Pancreas (tissue), 10 donors: ENCODE results near the gene SYMPK. TPM values are rescaled to one million over a fixed set of nuclear protein-coding genes. Genes with fewer than 3 reads are reported as not detected.

Experiments used
- ATAC-seq, 4 donors: fragments of 200-7000 bp; cut with Tn5 transposase; one replicate each; pipeline versions ENCODE4 v1.8.0 to v1.9.1; 2020; ENCODE audit warnings: mild to moderate bottlenecking in 4 of 4, moderate library complexity in 4 of 4
- DNase-seq, 6 donors: peaks; one replicate each; pipeline ENCODE4 v3.0.0-alpha.2; 2020
- FAIRE-seq: peaks from 2 replicates; lab custom pipeline; 2012; peaks lifted over from hg19 to GRCh38; lab: Jason Lieb, UNC
- H3K27ac ChIP-seq, 4 donors: fragments of 200-600 bp; sonication (generic); 1 replicate in 3 of 4; 2 replicates in 1 of 4; pipeline versions ENCODE4 v1.5.0 to v1.8.0; 2020
- H3K27me3 ChIP-seq, 4 donors: fragments of 200-600 bp; one replicate each; pipeline ENCODE4 v1.8.0; 2021
- H3K36me3 ChIP-seq, 3 donors: fragments of 200-600 bp; sonication (generic) in 1 of 3; one replicate each; pipeline versions ENCODE4 v1.5.0 to v1.8.0; 2020 to 2021
- H3K4me1 ChIP-seq, 3 donors: fragments of 200-600 bp; one replicate each; pipeline ENCODE4 v1.8.0; 2021
- H3K4me3 ChIP-seq, 4 donors: fragments of 200-600 bp; sonication (generic) in 2 of 4; one replicate each; pipeline versions ENCODE4 v1.5.0 to v1.8.0; 2020 to 2021
- H3K9me3 ChIP-seq, 4 donors: fragments of 200-600 bp; one replicate each; pipeline ENCODE4 v1.8.0; 2021
- WGBS, 2 donors: extraction: QIAGEN DNeasy Blood & Tissue Kit; methylation state at CpG; one replicate each; pipeline ENCODE4 v1.1.7; 2013; 5-methylcytosine and 5-hydroxymethylcytosine counted together
- intact Hi-C, 3 donors: fragments of 100-400 bp; cut with DNase I; formaldehyde crosslinking; loops; one replicate each; pipeline versions ENCODE4 v1.11.1 to v1.14.2; 2022
- polyA plus RNA-seq, 2 donors: library from polyadenylated mRNA; stranded (reverse); fragments of 200-250 nt; gene quantifications; one replicate each; pipeline ENCODE4 v1.2.3, GENCODE V29; 2013
- total RNA-seq, 6 donors: library from RNA; stranded (reverse); fragmentation: NEBNext Ultra II Directional in 4 of 6; extraction: Animal tissue kit (Norgen Biotek cat#: 25700) in 4 of 6; gene quantifications; one replicate each; pipeline versions ENCODE4 v1.2.1 to v1.2.4, GENCODE V29; 2021 to 2023
- TF ChIP-seq, protein P1 (sequence below), 4 donors: fragments of 200-600 bp; sonication (generic) in 3 of 4; IDR thresholded peaks; one replicate each; pipeline versions ENCODE4 v1.5.0 to v1.8.0; 2021; ENCODE audit warnings: antibody characterized with exemption in 4 of 4
- donor health status: healthy with polysubstance abuse.
- donor health status: DM: no; HTN: no; CAD: no; lungs with moderate emphysema.
- donor health status: DM: no; HTN: no; CAD: no.
- donor health status: control.
- donor health status: control.
- donor health status: Bipolar disorder and iron deficiency.
- donor health status: DM: yes; HTN: yes; CAD: no.
- donor health status: DM: no; HTN: no; CAD: no.
- donor health status: DM: no; HTN: no; CAD: no.
- donor health status: DM: yes; HTN: yes; CAD: no.

The SYMPK gene
- total and polyA plus RNA-seq, 8 donors, result 25.7 to 142 (median 29.2) TPM

DNA sequence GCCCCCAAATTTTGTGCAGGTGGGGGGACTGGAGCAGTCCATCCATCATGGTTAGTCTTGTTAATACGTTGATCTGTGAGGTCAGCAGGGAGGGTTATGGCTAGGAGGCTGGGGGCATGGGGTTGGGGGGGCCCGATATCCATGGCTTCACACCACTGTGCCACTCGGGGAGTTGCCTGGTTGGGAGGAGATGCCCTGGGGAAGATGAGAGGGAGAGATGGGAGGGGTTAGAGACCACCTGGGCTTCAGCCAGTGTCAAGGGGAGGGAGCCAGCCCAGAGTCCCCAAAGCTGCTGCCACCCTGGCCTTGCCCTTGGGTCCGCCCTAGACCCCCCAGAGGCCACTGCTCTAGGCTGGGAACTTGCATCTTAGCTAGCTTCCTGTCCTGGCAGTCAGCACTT, 78.9 kb downstream of the SYMPK start:
- Histone ChIP-seq H3K27ac (no peak overlapping the region), H3K27me3 (no peaks in the 10 kb centered on the region), H3K36me3 (peaks cover 0 to 13% (median 4%) of the 10 kb centered on the region in 3 donors), H3K9me3 (no peaks in the 10 kb centered on the region), H3K4me3 (no peak overlapping the region), H3K4me1 (peaks cover 0 to 11% (median 0%) of the 10 kb centered on the region in 3 donors)
- ATAC-seq (no peak), FAIRE-seq (no peak), DNase-seq (no peak)
- WGBS, 2 donors, result 84 to 89% methylated on average over 4 of the region's 4 CpGs
- intact Hi-C loops, result no loop called here
- TF ChIP-seq, protein P1, sequence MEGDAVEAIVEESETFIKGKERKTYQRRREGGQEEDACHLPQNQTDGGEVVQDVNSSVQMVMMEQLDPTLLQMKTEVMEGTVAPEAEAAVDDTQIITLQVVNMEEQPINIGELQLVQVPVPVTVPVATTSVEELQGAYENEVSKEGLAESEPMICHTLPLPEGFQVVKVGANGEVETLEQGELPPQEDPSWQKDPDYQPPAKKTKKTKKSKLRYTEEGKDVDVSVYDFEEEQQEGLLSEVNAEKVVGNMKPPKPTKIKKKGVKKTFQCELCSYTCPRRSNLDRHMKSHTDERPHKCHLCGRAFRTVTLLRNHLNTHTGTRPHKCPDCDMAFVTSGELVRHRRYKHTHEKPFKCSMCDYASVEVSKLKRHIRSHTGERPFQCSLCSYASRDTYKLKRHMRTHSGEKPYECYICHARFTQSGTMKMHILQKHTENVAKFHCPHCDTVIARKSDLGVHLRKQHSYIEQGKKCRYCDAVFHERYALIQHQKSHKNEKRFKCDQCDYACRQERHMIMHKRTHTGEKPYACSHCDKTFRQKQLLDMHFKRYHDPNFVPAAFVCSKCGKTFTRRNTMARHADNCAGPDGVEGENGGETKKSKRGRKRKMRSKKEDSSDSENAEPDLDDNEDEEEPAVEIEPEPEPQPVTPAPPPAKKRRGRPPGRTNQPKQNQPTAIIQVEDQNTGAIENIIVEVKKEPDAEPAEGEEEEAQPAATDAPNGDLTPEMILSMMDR (IDR thresholded peaks at IDR 0.05), result no peak

DNA sequence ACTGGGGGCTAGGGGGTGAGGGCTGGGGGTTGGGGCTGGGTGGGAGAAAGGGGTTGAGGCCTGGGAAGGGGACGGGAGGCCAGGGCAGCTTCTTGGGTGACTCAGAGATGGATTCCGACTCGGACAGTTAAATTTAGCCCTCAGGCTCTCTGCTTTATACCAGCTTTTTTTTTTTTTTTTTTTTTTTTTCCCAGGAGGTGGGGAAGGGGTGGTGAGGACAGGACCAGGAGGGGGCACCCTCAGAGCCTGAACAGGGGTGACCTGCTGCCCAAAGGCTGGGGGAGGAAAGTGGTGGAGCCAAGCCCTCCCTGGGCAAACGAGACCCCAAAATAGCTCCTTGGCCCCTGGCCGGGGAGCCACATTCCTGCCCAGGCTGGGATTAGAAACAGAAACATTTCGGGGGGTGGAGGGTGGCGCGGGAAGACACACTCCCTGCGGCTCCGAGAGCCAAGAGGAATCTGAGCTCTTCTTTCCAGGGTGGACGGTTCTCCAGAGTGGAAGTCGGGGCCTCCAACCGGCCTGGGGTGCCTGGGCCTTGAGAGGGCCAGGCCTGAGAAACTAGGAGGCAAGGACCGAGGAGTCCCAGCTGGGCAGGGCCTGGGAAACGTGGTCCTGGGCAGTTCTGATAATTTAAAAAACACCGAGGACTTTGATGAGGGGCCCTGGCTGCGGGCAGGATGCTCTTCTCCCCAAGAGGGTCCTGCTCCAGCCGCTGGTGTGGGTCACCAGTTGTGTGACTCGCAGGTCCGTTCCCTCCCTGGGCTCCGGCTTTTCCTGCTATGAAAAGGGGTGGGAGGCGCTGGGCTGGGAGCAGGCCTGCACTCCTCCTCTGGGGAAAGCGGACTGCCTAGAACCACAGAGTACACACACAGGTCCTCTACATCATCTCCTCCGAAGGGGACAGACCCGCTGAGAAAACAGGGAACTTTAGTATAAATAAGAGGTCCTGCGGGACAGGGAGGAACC, 79.8 kb downstream of the SYMPK start:
- H3K27ac ChIP-seq, result peak overlapping the region in 1 of 4 donors; percentile 15
- H3K36me3 ChIP-seq, result peaks cover 0 to 18% (median 2%) of the 10 kb centered on the region in 3 donors
- FAIRE-seq (no peak), ATAC-seq (no peak), DNase-seq (peak in 2 of 6 donors; percentile 39 to 52)
- intact Hi-C loops, result no loop called here
- no peak overlapping the region for H3K4me3 ChIP-seq
- H3K27me3 ChIP-seq, result no peaks in the 10 kb centered on the region
- no peaks in the 10 kb centered on the region for H3K9me3 ChIP-seq
- TF ChIP-seq, protein P1 (IDR thresholded peaks at IDR 0.05), result no peak
- WGBS, 2 donors, result 74 to 83% methylated on average over 26 of the region's 26 CpGs
- peaks cover 0 to 13% (median 0%) of the 10 kb centered on the region in 3 donors for H3K4me1 ChIP-seq

DNA sequence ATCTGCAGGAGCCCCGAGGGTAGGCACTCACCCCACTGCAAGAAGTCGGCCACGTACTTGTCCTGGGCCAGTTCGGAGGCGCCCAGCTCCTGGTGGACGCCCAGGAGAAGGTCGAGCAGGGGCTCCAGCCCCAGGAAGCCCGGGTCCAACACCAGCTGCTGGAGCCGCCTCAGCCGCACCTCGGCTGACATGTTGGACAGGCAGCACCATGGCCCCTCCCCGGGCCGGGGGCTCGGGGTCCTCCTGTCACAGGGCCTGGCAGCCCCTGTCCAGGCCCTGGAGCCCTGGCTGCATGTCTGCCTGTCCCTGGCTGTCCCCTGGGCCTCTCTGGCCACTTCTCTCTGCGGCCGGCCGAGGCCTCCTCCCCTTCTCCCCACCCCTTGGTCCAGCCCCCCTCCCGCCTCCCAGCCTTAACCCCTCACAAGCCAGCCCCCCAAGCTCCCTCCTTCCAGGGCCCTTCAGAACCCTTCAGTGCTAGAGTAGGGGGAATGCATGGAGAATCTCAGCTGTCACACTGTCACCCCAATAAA, 80.7 kb downstream of the SYMPK start, which contains the start of gene DMPK:
Gene DMPK, minus strand, starts transcription at position 329 of the 530 bp plus-strand sequence. Its CDS starts 138 bp downstream, at position 191.
- H3K27ac ChIP-seq, result peak within 1 kb of the TSS; percentile 64 to 90 (median 74)
- DNase-seq (peak in 5 of 6 donors; percentile 53 to 88 (median 72)), ATAC-seq (peak; percentile 20 to 38 (median 28)), FAIRE-seq (no peak)
- no peaks in the 10 kb centered on the region for H3K9me3 ChIP-seq
- peaks cover 0 to 27% (median 10%) of the 10 kb centered on the region in 3 donors for H3K36me3 ChIP-seq
- H3K27me3 ChIP-seq, result no peaks in the 10 kb centered on the region
- TF ChIP-seq, protein P1 (IDR thresholded peaks at IDR 0.05), result no peak
- H3K4me3 ChIP-seq, result peak within 1 kb of the TSS; percentile 28 to 56 (median 46)
- peaks cover 0 to 13% (median 0%) of the 10 kb centered on the region in 3 donors for H3K4me1 ChIP-seq
- 15 to 21% methylated on average over 18 of the region's 18 CpGs for WGBS, 2 donors
- intact Hi-C loops, result no loop called here

DNA sequence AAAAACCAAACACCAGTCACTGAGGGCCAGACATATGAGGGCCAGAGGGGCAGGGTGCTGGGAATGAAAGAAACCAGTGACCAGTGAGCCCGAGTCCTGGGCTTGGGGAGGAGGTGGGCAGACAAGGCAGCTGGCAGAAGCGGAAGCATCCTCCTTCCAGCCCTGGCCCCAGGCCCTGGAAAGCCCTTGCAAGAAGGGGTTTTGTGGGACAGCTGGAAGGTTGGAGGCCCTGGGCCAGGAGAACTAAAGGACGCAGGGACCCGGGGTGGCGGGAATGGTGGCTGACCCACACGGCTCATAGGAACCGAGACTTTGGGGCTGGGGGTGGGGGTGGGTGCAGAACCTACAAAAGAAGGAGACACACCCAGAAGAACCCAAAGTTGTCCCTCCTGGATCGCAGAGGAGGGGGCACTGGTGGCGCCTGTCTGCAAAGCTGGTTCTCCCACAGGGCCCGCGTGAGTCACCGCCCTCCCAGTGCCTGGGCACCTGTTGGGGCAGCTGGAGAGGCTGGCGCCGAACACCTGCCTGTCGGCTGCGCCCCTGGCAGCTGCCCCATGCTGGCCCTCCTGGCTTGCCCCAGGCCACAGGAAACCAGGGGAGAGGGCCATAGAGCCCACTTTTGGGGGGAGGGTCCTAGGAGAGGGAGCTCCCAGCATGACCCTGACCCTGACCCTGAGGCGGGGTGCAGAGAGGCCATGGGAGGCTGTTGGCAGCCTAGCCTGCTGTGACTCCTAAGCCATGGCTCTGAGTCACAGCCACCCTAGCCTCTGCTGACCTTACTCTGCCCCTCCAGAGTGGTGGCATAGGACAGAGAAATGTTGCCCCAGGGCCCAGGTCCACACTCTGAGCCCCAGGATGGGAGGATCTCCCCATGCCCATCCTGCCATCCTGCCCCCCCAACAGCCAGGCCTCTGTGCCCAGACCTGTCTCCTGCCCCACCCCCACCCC, 81.5 kb downstream of the SYMPK start:
- ATAC-seq (peak; percentile 71 to 74 (median 72)), FAIRE-seq (no peak), DNase-seq (peak; percentile 79 to 95 (median 88))
- no peaks in the 10 kb centered on the region for H3K9me3 ChIP-seq
- H3K27ac ChIP-seq, result peak overlapping the region; percentile 64 to 90 (median 74)
- peaks cover 0 to 13% (median 0%) of the 10 kb centered on the region in 3 donors for H3K4me1 ChIP-seq
- 36 to 43% methylated on average over 16 to 17 of the region's 17 CpGs for WGBS, 2 donors
- TF ChIP-seq, protein P1 (IDR thresholded peaks at IDR 0.05), result no peak
- intact Hi-C loops, result no loop called here
- H3K36me3 ChIP-seq, result peaks cover 0 to 34% (median 16%) of the 10 kb centered on the region in 3 donors
- no peaks in the 10 kb centered on the region for H3K27me3 ChIP-seq
- peak overlapping the region; percentile 28 to 56 (median 46) for H3K4me3 ChIP-seq
